ENCODE data around the gene PIAS2. TPM values are rescaled to one million over a fixed set of nuclear protein-coding genes. Genes with fewer than 3 reads are reported as not detected.
"Not testable (repeated sequence)": the region's sequence is repeated elsewhere in the genome, so short reads cannot be mapped to it uniquely, and the experiment has no call there.

Gene PIAS2
- total and polyA plus RNA-seq, 5 donors, result 7.7 to 44.0 (median 40.6) TPM

DNA sequence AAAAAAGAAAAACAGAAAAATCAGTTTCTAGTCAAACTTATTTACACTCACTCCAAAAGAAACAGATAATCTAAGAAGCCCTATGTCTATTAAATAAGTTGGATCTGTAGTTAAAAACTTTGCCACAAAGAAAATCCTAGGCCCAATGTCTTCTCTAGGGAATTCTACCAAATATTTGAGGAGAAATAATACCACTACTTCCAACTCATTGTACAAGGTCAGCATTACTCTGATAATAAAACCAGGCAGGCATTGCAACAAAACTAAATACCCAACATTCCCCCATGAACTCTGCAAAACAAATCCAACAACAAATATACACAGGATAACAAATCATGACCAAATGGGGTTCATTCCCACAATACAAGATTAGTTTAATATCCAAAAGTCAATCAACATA lies 86.7 kb downstream of the PIAS2 start:
- H3K9me3 ChIP-seq (ENCODE audit: control insufficient read depth, low read length), result no peaks in the 10 kb centered on the region
- DNase-seq (no peak), ATAC-seq (no peak)
- no peaks in the 10 kb centered on the region for H3K4me1 ChIP-seq (ENCODE audit: control insufficient read depth, insufficient read depth, low read length)
- H3K27me3 ChIP-seq (ENCODE audit: control insufficient read depth, insufficient read depth), result no peaks in the 10 kb centered on the region
- intact Hi-C loops (cut with DNase I), result no loop called here
- no peak overlapping the region for H3K4me3 ChIP-seq (ENCODE audit: low read length)
- no peak overlapping the region for H3K27ac ChIP-seq (ENCODE audit: low read length)

DNA sequence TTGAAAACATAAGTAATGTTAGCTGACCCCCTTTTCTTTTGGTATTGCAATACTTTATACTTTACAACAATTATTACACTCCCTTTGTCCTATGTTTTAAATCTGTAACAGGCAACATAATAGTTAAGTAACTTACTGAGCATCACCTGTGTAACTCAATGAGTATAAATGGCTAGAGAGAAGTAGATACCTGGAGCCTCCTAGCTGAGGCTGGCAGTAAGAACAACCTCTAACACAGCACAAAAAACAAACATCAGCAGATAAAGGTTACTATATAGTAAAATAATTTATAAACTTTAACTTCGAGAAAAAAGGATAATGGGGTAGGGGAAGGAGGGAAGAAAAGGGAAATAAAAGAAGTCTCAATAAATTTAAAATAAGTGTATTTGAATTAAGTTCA lies 87.4 kb downstream of the PIAS2 start:
- WGBS, result 89% methylated on average over 1 of the region's 1 CpG
- intact Hi-C loops (cut with DNase I), result no loop called here
- DNase-seq (no peak), ATAC-seq (no peak)
- no peaks in the 10 kb centered on the region for H3K9me3 ChIP-seq (ENCODE audit: control insufficient read depth, low read length)
- H3K4me1 ChIP-seq (ENCODE audit: control insufficient read depth, insufficient read depth, low read length), result no peaks in the 10 kb centered on the region
- H3K4me3 ChIP-seq (ENCODE audit: low read length), result no peak overlapping the region
- H3K27me3 ChIP-seq (ENCODE audit: control insufficient read depth, insufficient read depth), result no peaks in the 10 kb centered on the region
- no peak overlapping the region for H3K27ac ChIP-seq (ENCODE audit: low read length)

DNA sequence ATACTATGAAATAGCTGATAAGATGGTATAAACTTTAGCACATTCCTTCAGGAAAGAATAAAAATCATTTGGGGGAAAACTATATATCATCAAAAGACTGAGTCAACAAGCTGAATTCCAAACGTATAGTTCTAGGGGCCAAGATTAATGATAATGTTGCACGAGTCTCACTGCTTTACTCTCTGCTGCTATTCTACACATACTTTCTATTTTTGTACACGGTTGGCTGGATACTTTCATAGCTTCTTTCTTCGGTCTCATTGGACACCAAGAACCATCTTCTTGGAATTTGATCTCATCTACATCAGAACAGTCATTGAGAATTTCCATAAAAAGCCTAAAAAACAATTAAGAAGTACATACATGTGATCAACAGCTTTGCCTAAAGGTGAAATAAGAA lies 87.8 kb downstream of the PIAS2 start:
- H3K4me3 ChIP-seq (ENCODE audit: low read length), result no peak overlapping the region
- DNase-seq, result no peak
- no peaks in the 10 kb centered on the region for H3K27me3 ChIP-seq (ENCODE audit: control insufficient read depth, insufficient read depth)
- intact Hi-C loops (cut with DNase I), result no loop called here
- no peaks in the 10 kb centered on the region for H3K4me1 ChIP-seq (ENCODE audit: control insufficient read depth, insufficient read depth, low read length)
- H3K27ac ChIP-seq (ENCODE audit: low read length), result no peak overlapping the region
- 55% methylated on average over 4 of the region's 4 CpGs for WGBS
- H3K9me3 ChIP-seq (ENCODE audit: control insufficient read depth, low read length), result no peaks in the 10 kb centered on the region
- no peak for ATAC-seq

DNA sequence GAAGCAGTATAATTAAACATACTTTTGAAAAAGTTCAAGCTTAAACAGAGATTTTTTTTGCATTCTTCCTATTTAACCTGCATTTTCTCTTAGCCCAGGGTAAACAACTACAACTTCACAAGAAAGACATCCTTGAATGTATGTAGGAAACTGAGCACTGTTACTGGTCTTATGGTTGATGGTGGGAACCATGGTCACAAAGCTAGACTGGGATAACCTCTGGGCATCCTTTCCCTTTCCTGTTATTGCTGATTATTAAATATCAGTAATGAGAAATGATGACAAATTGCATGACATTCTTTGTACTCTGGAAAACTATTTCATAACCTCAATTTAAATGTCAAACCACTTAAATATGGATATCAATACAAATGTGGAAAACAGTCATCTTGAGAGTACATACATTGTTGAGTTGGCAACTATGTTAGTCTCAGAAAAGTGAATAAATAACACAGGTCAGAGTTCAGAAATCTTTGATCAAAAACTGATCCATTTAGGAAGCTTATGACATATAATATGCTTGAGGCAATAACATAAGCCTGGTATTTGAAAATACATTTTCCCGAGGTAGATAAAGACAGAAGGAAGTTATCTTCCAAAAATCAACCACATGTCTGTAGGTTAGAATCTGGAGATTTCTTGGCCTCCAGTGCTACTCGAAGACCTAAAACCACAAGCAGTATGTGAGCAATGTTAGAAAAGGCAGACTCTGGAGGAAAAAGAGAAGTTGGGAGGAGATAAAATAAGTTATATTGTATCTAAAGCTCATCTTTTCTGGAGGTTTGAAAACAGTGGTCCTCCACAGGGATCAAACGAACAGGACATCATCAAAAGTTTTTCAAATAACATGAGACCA lies 95.2 kb downstream of the PIAS2 start:
- WGBS, result 84% methylated on average over 3 of the region's 3 CpGs
- H3K9me3 ChIP-seq (ENCODE audit: control insufficient read depth, low read length), result no peaks in the 10 kb centered on the region

DNA sequence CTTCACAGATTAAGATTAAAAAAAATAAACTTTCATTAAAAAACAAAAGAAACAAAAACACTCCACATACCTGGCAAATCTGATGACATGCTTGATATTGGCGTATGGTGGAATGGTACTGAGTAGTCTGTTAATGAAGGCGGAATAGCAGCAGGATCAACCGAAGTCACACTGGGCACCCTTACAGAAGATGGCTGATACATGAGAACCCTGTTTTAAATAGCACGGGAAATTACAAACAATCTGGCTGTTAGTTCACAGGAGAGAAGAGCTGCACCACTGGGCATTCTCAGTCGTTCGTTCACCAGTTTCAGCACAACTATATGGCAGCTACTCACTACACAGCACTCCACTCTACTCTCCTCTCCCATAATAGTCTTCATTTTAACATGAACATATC lies 96.4 kb downstream of the PIAS2 start:
- no peaks in the 10 kb centered on the region for H3K9me3 ChIP-seq (ENCODE audit: control insufficient read depth, low read length)
- DNase-seq, result no peak
- no peaks in the 10 kb centered on the region for H3K4me1 ChIP-seq (ENCODE audit: control insufficient read depth, insufficient read depth, low read length)
- H3K27me3 ChIP-seq (ENCODE audit: control insufficient read depth, insufficient read depth), result no peaks in the 10 kb centered on the region
- intact Hi-C loops (cut with DNase I), result no loop called here
- H3K27ac ChIP-seq (ENCODE audit: low read length), result no peak overlapping the region
- no peak overlapping the region for H3K4me3 ChIP-seq (ENCODE audit: low read length)
- WGBS, result 78% methylated on average over 6 of the region's 6 CpGs
- ATAC-seq, result no peak

More for the DNA sequence above, 95.2 kb downstream of the PIAS2 start:
- no peaks in the 10 kb centered on the region for H3K4me1 ChIP-seq (ENCODE audit: control insufficient read depth, insufficient read depth, low read length)
- ATAC-seq, result no peak
- H3K27ac ChIP-seq (ENCODE audit: low read length), result no peak overlapping the region
- intact Hi-C loops (cut with DNase I), result no loop called here
- no peak for DNase-seq
- H3K27me3 ChIP-seq (ENCODE audit: control insufficient read depth, insufficient read depth), result no peaks in the 10 kb centered on the region
- H3K4me3 ChIP-seq (ENCODE audit: low read length), result no peak overlapping the region

DNA sequence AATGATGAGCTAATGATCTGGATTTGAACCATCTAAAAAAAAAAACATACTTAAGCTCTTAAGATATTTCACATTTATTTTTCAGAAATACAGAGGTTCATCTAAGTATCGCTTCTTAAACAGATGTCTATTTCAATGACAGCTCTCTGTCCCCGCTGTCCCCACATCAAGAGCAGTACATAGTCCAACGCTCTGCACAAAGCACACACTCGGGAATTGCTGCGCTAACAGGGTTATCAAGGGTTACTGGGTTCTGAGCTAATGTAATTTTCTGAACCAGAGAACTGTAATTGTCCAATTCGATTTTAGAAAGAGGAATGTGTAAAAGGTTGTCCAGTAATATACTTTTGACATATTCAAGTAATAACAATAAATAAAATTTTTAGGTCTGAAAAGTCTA lies 101.6 kb downstream of the PIAS2 start:
- no peaks in the 10 kb centered on the region for H3K4me1 ChIP-seq (ENCODE audit: control insufficient read depth, insufficient read depth, low read length)
- intact Hi-C loops (cut with DNase I), result no loop called here
- DNase-seq (no peak), ATAC-seq (no peak)
- WGBS, result 81% methylated on average over 6 of the region's 6 CpGs
- H3K27ac ChIP-seq (ENCODE audit: low read length), result no peak overlapping the region
- no peaks in the 10 kb centered on the region for H3K27me3 ChIP-seq (ENCODE audit: control insufficient read depth, insufficient read depth)
- H3K4me3 ChIP-seq (ENCODE audit: low read length), result no peak overlapping the region
- H3K9me3 ChIP-seq (ENCODE audit: control insufficient read depth, low read length), result no peaks in the 10 kb centered on the region

DNA sequence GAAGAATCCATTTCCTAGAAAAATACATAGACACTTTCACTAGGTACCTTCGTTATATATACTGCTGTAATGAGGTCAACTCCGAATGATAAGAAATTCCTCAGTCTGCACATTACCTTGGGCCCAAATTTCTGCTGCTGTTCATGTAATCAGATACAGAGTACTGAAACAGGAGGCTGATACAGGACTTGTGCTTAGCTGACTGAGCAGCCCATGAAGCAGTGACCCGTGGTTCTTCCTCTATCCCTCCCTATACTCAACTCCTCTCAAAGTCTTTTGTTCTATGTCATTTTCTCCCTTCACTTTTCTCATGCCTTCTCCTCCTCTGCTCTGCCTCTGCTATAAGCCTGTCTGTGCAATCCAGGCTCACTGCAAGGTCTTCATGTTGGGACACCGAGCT lies 102.9 kb downstream of the PIAS2 start:
- ATAC-seq (no peak), DNase-seq (no peak)
- intact Hi-C loops (cut with DNase I), result no loop called here
- H3K27ac ChIP-seq (ENCODE audit: low read length), result no peak overlapping the region
- H3K9me3 ChIP-seq (ENCODE audit: control insufficient read depth, low read length), result no peaks in the 10 kb centered on the region
- H3K4me3 ChIP-seq (ENCODE audit: low read length), result no peak overlapping the region
- 91% methylated on average over 4 of the region's 4 CpGs for WGBS
- no peaks in the 10 kb centered on the region for H3K4me1 ChIP-seq (ENCODE audit: control insufficient read depth, insufficient read depth, low read length)
- no peaks in the 10 kb centered on the region for H3K27me3 ChIP-seq (ENCODE audit: control insufficient read depth, insufficient read depth)

DNA sequence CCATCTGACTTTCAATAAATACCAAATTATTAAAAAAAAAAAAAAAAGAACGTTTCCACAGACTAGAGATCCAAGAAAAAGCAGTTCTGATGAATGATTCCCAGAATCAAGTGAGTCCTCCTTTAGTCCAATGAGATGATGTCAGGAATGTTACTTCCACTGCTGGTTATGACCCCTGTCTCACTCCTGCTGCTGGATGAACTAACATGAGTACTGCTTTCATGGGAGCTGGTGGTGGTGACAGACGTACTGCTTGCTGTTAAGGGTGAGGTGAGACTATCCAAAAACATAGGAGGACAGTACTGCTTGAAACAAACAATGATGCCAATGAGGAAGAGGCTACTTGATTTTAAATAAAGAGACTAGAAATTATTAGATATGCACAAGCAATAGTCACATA lies 105.0 kb downstream of the PIAS2 start:
- Histone ChIP-seq H3K4me3 (ENCODE audit: low read length) (no peak overlapping the region), H3K4me1 (ENCODE audit: control insufficient read depth, insufficient read depth, low read length) (no peaks in the 10 kb centered on the region), H3K27me3 (ENCODE audit: control insufficient read depth, insufficient read depth) (no peaks in the 10 kb centered on the region), H3K9me3 (ENCODE audit: control insufficient read depth, low read length) (no peaks in the 10 kb centered on the region), H3K27ac (ENCODE audit: low read length) (no peak overlapping the region)
- WGBS, result 68% methylated on average over 2 of the region's 2 CpGs
- ATAC-seq (no peak), DNase-seq (no peak)
- intact Hi-C loops (cut with DNase I), result no loop called here

DNA sequence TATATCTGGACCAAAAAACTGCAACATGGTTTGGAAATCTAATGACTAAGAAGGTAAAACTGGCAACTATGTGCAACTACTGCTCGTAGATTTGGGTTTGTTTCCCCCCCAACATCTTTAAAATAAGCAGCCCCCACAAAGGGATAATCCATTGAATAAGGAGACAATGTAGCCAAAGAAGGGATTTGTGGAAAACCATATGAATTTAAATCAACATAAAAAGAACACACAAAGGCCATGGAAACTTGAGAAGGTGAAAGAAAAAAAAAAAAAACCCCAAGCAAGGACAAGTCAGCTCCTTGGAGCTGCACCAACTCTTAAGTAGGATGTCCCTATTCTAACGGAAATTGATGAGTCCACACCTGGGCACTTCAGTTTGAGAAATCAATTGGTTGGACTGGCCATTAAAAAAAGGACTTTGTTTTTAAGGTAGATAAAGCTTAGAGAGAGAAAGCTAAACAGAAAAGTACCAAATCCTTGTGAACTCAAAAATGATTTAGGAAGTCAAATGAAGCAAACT lies 106.8 kb downstream of the PIAS2 start:
- no peak for DNase-seq
- Histone ChIP-seq H3K27ac (ENCODE audit: low read length) (no peak overlapping the region), H3K27me3 (ENCODE audit: control insufficient read depth, insufficient read depth) (no peaks in the 10 kb centered on the region), H3K9me3 (ENCODE audit: control insufficient read depth, low read length) (no peaks in the 10 kb centered on the region), H3K4me3 (ENCODE audit: low read length) (no peak overlapping the region), H3K4me1 (ENCODE audit: control insufficient read depth, insufficient read depth, low read length) (no peaks in the 10 kb centered on the region)
- no peak for ATAC-seq
- intact Hi-C loops (cut with DNase I), result no loop called here
- WGBS, result 96% methylated on average over 2 of the region's 2 CpGs

DNA sequence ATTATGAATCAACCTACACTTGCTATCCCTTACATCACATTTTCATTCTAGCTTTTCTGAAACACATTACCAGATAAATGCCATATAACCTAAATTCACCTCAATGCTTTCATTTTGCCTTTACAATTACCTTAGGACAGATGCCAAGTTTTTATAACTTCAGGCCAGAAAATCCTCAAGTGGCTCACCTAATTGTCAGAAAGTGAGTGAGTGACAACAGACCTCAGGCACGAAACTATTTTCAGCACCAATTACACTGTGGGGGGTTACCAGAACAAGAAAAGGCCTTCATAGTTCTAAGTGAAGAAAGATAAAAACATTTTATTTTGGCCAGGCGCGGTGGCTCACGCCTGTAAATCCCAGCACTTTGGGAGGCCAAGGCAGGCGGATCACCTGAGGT lies 108.2 kb downstream of the PIAS2 start:
- 85% methylated on average over 5 of the region's 5 CpGs for WGBS
- ATAC-seq, result no peak
- Histone ChIP-seq H3K9me3 (ENCODE audit: control insufficient read depth, low read length) (no peaks in the 10 kb centered on the region), H3K27ac (ENCODE audit: low read length) (no peak overlapping the region), H3K4me1 (ENCODE audit: control insufficient read depth, insufficient read depth, low read length) (no peaks in the 10 kb centered on the region), H3K27me3 (ENCODE audit: control insufficient read depth, insufficient read depth) (no peaks in the 10 kb centered on the region), H3K4me3 (ENCODE audit: low read length) (no peak overlapping the region)
- no peak for DNase-seq
- intact Hi-C loops (cut with DNase I), result no loop called here

DNA sequence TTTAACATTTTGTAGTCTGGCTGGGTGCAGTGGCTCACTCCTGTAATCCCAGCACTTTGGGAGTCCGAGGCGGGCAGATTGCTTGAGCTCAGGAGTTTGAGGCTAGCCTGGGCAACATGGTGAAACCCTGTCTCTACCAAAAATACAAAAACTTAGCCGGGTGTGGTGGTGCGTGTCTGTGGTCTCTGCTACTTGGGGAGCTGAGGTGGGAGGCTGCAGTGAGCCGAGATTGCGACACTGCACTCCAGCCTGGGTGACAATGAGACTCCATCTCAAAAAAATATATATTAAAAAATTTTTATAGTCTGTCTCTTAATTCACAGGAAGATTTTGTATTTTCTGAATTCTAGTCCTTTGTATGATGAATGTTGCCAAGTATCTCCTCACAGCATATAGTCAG lies 121.4 kb downstream of the PIAS2 start:
- ATAC-seq; H3K4me3 ChIP-seq (ENCODE audit: low read length); H3K4me1 ChIP-seq (ENCODE audit: control insufficient read depth, insufficient read depth, low read length); H3K9me3 ChIP-seq (ENCODE audit: control insufficient read depth, low read length); H3K27me3 ChIP-seq (ENCODE audit: control insufficient read depth, insufficient read depth); H3K27ac ChIP-seq (ENCODE audit: low read length); intact Hi-C loops (cut with DNase I); DNase-seq: not testable (repeated sequence)
- 96% methylated on average over 6 of the region's 6 CpGs for WGBS

DNA sequence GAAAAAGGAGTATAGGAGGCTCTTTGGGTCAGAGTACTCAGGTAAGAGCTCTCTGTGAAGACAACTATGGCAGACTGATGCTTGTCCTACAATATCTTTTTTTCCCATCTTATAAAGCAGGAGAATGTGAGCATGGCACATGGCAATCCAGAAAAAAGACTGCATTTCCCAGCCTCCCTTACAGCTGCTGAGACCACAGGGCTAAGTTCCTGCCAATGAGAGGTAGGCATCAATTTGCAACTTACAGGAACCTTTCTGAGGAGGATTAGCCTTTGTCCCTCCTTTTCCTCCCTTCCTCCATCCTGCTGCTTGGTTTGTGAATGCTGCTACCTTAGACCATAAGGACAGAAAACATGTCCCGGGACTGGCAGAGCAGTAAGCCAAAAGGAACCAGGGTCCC lies 122.7 kb downstream of the PIAS2 start:
- no peak overlapping the region for H3K4me3 ChIP-seq (ENCODE audit: low read length)
- no peaks in the 10 kb centered on the region for H3K27me3 ChIP-seq (ENCODE audit: control insufficient read depth, insufficient read depth)
- 76% methylated on average over 1 of the region's 1 CpG for WGBS
- no peak for ATAC-seq
- no peaks in the 10 kb centered on the region for H3K9me3 ChIP-seq (ENCODE audit: control insufficient read depth, low read length)
- H3K4me1 ChIP-seq (ENCODE audit: control insufficient read depth, insufficient read depth, low read length), result no peaks in the 10 kb centered on the region
- intact Hi-C loops (cut with DNase I), result no loop called here
- no peak for DNase-seq
- no peak overlapping the region for H3K27ac ChIP-seq (ENCODE audit: low read length)
